Activated CD4-positive, alpha-beta T cell treated with anti-CD3 and anti-CD28 coated beads, Interleukin-10, Interleukin-2, amounts not matched to agents 100 ng/mL and 50 ng/mL, durations not matched to agents 16 hours and 8 hours (primary cell): ENCODE data around the gene GIMAP5.

Source experiments
- DNase-seq: peaks from one replicate; pipeline ENCODE4 v3.0.0-alpha.2; 2020

Gene GIMAP5

GRCh38 chr7:150778014-150778737, 41.0 kb downstream of the GIMAP5 start:
- DNase-seq, result no peak

GRCh38 chr7:150778738-150779301, 41.6 kb downstream of the GIMAP5 start:
- peak; percentile 72 for DNase-seq

- no peak for DNase-seq
These were observed 43.1 kb downstream of the GIMAP5 start for GRCh38 chr7:150780292-150780691.

GRCh38 chr7:150781103-150781502, 43.9 kb downstream of the GIMAP5 start:
- DNase-seq, result no peak

- DNase-seq, result no peak
These were observed 44.7 kb downstream of the GIMAP5 start for GRCh38 chr7:150781961-150782360.

- no peak for DNase-seq
These were observed 47.0 kb downstream of the GIMAP5 start for GRCh38 chr7:150784120-150784736.

DNA sequence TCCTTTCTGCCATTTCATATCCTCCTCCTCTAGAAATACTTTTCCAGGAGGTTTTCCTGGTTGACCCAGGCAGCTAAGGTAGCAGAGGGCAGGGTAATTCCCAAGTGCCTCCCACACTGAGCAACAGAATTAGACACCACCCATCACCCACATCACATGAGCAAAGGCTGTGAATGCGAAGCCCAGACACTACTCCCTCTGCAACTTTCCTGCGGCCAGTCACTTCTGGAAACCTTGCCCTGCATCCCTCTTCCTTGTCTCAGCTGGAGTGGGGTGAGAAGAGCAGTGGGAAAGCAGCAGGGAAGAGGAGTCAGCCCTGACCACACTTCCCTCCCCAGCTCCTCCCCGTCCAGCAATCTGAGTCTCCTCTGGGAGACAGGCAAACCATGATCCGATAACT, 47.7 kb downstream of the GIMAP5 start:
- no peak for DNase-seq

DNA sequence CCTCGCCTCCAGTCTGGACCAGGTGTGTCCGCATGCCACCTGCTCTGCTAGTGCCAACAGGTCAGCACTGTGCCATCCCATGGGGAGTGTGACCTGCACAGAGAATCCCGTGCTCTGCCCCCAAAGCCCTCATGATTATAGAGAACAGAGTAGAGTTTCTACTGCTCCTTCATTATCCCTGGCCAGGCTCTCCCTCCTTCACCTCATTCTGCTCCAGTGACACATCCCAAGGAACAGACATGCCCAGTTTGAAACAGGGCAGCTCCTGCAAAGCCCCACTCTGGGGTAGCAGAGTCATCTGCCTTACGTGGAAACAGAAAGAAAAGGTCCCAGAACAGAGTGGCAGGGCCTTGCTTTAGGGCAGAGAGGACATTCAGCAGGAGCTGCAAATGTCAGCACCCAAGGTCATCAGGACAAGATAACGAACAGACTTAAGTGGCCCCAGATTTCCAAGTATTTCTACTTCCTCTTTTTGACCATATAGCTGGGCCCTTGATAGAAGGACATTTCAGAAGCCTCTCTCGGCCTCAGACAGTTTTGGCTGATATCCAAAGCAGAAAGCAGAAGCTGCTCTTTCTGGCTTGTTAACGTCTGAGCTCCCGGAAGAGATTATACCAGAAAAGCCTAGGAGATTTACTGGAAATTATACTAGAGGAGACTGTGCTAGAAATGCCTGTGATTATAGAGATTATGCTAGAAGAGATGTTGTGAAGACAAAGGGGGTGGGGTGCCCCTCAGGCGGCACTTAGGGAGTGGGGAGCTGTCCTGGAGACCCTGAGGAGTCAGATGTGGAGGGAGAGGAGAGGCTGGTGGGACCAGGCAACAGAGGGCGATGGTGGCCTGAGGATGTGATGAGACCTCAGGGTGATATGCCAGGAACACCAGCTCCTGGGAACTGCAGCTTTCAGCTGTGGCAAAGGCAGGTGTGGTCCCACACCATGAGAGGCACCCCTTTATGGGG, 50.4 kb downstream of the GIMAP5 start:
- no peak for DNase-seq

GRCh38 chr7:150788474-150789269, 51.5 kb downstream of the GIMAP5 start:
- DNase-seq, result no peak

- DNase-seq, result no peak
These were observed 53.3 kb downstream of the GIMAP5 start for GRCh38 chr7:150790416-150791075.

- no peak for DNase-seq
These were observed 54.1 kb downstream of the GIMAP5 start for GRCh38 chr7:150791304-150791703.

DNA sequence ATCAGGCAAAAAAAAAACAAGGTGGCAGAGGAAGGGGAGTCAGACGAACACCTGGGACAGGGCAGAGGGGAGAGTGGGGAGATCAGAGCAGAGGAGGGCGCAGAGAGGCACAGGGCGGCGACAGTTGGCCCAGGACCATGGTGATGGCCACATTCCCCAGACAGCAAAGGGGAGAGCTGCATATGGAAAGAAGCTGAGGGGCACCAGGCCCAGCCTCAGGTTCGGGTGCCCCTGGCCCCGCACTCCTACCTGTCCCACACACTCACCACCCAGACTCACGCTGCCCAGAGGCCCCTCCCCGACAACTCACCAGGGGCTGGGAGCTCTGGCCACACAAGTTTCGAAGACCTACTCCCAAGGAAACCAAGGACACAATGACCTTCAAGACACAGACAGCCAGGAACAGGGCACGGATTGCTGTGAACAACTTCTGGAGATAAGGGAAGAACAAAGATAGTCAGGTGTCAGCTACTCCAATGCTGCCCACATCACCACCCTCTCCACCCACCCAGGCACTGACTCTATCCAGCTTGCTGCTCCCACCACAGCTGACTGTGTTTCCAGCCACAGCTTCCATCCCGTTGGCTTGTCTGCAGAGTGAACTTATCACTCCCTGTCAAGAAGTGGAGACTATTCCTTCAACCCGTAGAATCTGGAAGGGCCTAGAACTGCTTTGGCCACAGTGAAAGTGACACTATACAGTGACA, 54.7 kb downstream of the GIMAP5 start:
- no peak for DNase-seq
